ENCODE results near the gene MYO16.

MYO16 gene

DNA sequence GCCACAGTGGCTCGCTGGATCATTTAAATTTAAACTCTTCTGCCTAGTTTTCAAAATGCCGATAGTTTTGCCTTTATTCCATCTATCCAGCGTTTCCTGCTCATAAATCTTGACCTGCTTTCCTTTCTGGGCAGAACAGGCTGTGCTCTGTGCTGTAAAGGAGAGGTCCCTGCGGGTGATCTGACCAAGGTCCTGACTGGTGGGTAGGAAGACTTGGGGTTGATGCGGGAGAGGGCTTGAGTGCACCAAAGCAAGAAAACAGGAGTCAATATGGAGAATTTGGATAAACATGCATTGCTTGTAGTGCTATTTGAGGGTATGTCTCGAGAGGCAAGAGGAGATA lies 533.6 kb downstream of the MYO16 start:
- Histone ChIP-seq H3K4me3 (ENCODE audit: low read length) (no peak overlapping the region), H3K36me3 (ENCODE audit: control insufficient read depth, low read length) (no peaks in the 10 kb centered on the region), H4K20me1 (ENCODE audit: control insufficient read depth, insufficient read depth, low read depth, low read length) (no peaks in the 10 kb centered on the region), H3K4me2 (ENCODE audit: low read length) (peak overlapping the region; percentile 44; the same call in 1 of the 2 replicates), H3K27me3 (ENCODE audit: control insufficient read depth, low read length) (no peaks in the 10 kb centered on the region; the same call in 1 of the 2 replicates), H3K9me2 (replicated peaks; ENCODE audit: control insufficient read depth, low read length) (no peaks in the 10 kb centered on the region), H3K27ac (ENCODE audit: low read depth, low read length) (no peak overlapping the region), H3K79me2 (ENCODE audit: control insufficient read depth, low read length) (no peaks in the 10 kb centered on the region), H3K4me1 (ENCODE audit: control insufficient read depth, low read length) (peaks cover 39% of the 10 kb centered on the region), H3F3A (ENCODE audit: control insufficient read depth, insufficient read depth) (no peaks in the 10 kb centered on the region), H3K9me3 (ENCODE audit: control insufficient read depth, insufficient read depth, low read length) (no peaks in the 10 kb centered on the region)
- TF ChIP-seq, protein P1, sequence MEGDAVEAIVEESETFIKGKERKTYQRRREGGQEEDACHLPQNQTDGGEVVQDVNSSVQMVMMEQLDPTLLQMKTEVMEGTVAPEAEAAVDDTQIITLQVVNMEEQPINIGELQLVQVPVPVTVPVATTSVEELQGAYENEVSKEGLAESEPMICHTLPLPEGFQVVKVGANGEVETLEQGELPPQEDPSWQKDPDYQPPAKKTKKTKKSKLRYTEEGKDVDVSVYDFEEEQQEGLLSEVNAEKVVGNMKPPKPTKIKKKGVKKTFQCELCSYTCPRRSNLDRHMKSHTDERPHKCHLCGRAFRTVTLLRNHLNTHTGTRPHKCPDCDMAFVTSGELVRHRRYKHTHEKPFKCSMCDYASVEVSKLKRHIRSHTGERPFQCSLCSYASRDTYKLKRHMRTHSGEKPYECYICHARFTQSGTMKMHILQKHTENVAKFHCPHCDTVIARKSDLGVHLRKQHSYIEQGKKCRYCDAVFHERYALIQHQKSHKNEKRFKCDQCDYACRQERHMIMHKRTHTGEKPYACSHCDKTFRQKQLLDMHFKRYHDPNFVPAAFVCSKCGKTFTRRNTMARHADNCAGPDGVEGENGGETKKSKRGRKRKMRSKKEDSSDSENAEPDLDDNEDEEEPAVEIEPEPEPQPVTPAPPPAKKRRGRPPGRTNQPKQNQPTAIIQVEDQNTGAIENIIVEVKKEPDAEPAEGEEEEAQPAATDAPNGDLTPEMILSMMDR (IDR thresholded peaks at IDR 0.05; ENCODE audit: low read depth, low read length, poor library complexity, severe bottlenecking) = no peak
- TF ChIP-seq EZH2phosphoT487 (IDR thresholded peaks at IDR 0.05; ENCODE audit: borderline replicate concordance, low read length) = no peak

DNA sequence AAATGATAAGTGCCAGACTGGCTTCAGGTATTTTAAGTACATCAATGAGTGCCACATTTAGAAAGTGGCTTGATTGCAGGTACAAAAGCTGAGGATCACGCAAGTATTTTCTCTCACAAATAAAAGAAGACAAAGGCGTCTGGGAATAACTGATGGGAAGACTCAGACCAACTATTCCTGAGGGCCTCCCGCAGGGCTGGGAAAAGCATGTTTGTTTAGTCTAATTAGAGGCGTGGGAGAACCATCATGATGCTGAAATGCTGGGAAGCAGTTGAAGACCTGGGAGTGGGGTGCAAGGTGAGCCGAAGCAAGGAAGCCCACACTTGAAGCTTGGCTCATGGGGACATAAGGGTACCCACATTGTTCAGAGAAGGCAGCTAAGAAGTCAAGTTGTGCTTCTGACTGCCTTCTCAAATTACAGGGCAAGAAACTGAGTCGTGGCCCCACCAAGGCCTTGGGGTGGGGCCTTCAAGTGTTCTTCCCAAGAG lies 536.0 kb downstream of the MYO16 start:
- TF ChIP-seq, protein P1 (IDR thresholded peaks at IDR 0.05; ENCODE audit: low read depth, low read length, poor library complexity, severe bottlenecking) = no peak
- no peak for TF ChIP-seq EZH2phosphoT487 (IDR thresholded peaks at IDR 0.05; ENCODE audit: borderline replicate concordance, low read length)
- Histone ChIP-seq H3K4me1 (ENCODE audit: control insufficient read depth, low read length) (peaks cover 27% of the 10 kb centered on the region), H3K4me3 (ENCODE audit: low read length) (no peak overlapping the region), H3K9me3 (ENCODE audit: control insufficient read depth, insufficient read depth, low read length) (no peaks in the 10 kb centered on the region), H3K27ac (ENCODE audit: low read depth, low read length) (no peak overlapping the region), H3F3A (ENCODE audit: control insufficient read depth, insufficient read depth) (no peaks in the 10 kb centered on the region), H3K27me3 (ENCODE audit: control insufficient read depth, low read length) (no peaks in the 10 kb centered on the region; the same call in 1 of the 2 replicates), H3K9me2 (replicated peaks; ENCODE audit: control insufficient read depth, low read length) (no peaks in the 10 kb centered on the region), H3K79me2 (ENCODE audit: control insufficient read depth, low read length) (no peaks in the 10 kb centered on the region), H3K36me3 (ENCODE audit: control insufficient read depth, low read length) (no peaks in the 10 kb centered on the region), H4K20me1 (ENCODE audit: control insufficient read depth, insufficient read depth, low read depth, low read length) (no peaks in the 10 kb centered on the region), H3K4me2 (ENCODE audit: low read length) (no peak overlapping the region)

DNA sequence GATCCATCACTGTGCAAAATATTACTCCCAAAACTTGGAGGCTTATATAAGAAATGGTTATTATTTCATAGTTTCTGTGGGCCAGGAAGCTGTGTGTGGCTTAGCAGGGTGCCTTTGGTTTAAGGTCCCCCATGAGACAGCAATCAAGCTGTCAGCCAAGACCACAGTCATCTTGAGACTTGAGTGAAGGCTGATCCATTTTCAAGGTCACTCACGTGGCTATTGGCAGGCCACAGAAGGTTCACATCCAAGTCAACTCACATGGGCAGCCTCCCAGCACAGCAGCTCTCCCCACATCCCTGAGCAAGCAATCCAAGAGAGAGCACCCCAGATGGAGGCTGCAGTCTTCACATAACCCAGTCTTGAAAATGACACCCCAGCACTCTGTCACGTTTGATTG lies 537.4 kb downstream of the MYO16 start:
- Histone ChIP-seq H3K27ac (ENCODE audit: low read depth, low read length) (no peak overlapping the region), H3K4me1 (ENCODE audit: control insufficient read depth, low read length) (peaks cover 13% of the 10 kb centered on the region), H3K36me3 (ENCODE audit: control insufficient read depth, low read length) (no peaks in the 10 kb centered on the region), H3K79me2 (ENCODE audit: control insufficient read depth, low read length) (no peaks in the 10 kb centered on the region), H3K27me3 (ENCODE audit: control insufficient read depth, low read length) (no peaks in the 10 kb centered on the region; the same call in 1 of the 2 replicates), H3F3A (ENCODE audit: control insufficient read depth, insufficient read depth) (no peaks in the 10 kb centered on the region), H3K4me3 (ENCODE audit: low read length) (no peak overlapping the region), H3K4me2 (ENCODE audit: low read length) (no peak overlapping the region), H3K9me2 (replicated peaks; ENCODE audit: control insufficient read depth, low read length) (no peaks in the 10 kb centered on the region), H3K9me3 (ENCODE audit: control insufficient read depth, insufficient read depth, low read length) (no peaks in the 10 kb centered on the region), H4K20me1 (ENCODE audit: control insufficient read depth, insufficient read depth, low read depth, low read length) (no peaks in the 10 kb centered on the region)
- no peak for TF ChIP-seq EZH2phosphoT487 (IDR thresholded peaks at IDR 0.05; ENCODE audit: borderline replicate concordance, low read length)
- TF ChIP-seq, protein P1 (IDR thresholded peaks at IDR 0.05; ENCODE audit: low read depth, low read length, poor library complexity, severe bottlenecking) = no peak
